ENCODE data around the gene COPS9.

DNA sequence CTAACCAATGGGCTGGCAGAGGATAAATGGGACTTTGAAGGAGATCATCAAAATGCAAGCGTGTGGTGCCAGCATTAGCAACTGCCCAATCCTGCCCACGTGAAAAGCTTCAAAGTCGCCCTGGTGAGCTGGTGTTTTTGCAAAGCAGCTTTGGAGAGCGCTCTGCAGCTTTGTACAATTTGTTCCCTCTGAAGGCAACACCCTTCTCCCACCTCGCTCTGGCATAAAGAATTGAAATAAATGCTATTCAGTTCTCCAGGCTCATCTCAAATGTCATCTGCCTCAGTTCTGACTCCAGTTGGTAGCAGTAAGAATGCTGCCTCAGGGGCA lies 3.5 kb downstream of the COPS9 start:
- TF ChIP-seq, protein P1, sequence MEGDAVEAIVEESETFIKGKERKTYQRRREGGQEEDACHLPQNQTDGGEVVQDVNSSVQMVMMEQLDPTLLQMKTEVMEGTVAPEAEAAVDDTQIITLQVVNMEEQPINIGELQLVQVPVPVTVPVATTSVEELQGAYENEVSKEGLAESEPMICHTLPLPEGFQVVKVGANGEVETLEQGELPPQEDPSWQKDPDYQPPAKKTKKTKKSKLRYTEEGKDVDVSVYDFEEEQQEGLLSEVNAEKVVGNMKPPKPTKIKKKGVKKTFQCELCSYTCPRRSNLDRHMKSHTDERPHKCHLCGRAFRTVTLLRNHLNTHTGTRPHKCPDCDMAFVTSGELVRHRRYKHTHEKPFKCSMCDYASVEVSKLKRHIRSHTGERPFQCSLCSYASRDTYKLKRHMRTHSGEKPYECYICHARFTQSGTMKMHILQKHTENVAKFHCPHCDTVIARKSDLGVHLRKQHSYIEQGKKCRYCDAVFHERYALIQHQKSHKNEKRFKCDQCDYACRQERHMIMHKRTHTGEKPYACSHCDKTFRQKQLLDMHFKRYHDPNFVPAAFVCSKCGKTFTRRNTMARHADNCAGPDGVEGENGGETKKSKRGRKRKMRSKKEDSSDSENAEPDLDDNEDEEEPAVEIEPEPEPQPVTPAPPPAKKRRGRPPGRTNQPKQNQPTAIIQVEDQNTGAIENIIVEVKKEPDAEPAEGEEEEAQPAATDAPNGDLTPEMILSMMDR (conservative IDR thresholded peaks at IDR 0.05; ENCODE audit: low read depth, low read length), result no peak
- no peak for TF ChIP-seq EZH2 (IDR thresholded peaks at IDR 0.05; ENCODE audit: low read length, unreplicated experiment)

Measured in PC-3 (cell line).